Activated CD4-positive, alpha-beta T cell treated with anti-CD3 and anti-CD28 coated beads, Interleukin-2, amount 10 ng/mL, durations not matched to agents 24 days and 14 days (primary cell): ENCODE results near the gene ZNF223. TPM values are rescaled to one million over a fixed set of nuclear protein-coding genes. Genes with fewer than 3 reads are reported as not detected.

Source experiments
- DNase-seq: peaks from one replicate; pipeline ENCODE4 v3.0.0; 2022
- H3K27ac Mint-ChIP-seq: one replicate; pipeline ENCODE4 v1.8.0; 2022; ENCODE audit warnings: mild to moderate bottlenecking, mixed read lengths
- H3K27me3 Mint-ChIP-seq: one replicate; pipeline ENCODE4 v1.8.0; 2022; ENCODE audit warnings: mixed read lengths
- H3K36me3 Mint-ChIP-seq: one replicate; pipeline ENCODE4 v1.8.0; 2022; ENCODE audit warnings: low read depth, mild to moderate bottlenecking, mixed read lengths
- H3K4me1 Mint-ChIP-seq: one replicate; pipeline ENCODE4 v1.8.0; 2021; ENCODE audit warnings: mixed read lengths
- H3K4me3 Mint-ChIP-seq: one replicate; pipeline ENCODE4 v1.8.0; 2022; ENCODE audit warnings: mild to moderate bottlenecking, moderate library complexity, mixed read lengths
- H3K9me3 Mint-ChIP-seq: one replicate; pipeline ENCODE4 v1.8.0; 2021; ENCODE audit warnings: mixed read lengths
- intact Hi-C: fragments of 100-400 bp; cut with micrococcal nuclease; formaldehyde crosslinking; loops from one replicate; pipeline ENCODE4 v1.15.1; 2023
- total RNA-seq: library from RNA; stranded (reverse); gene quantifications from 2 replicates; pipeline ENCODE4 v1.2.3, GENCODE V29; 2022

ZNF223 gene
- total RNA-seq, 1 donor from 2014 or later: not detected

DNA sequence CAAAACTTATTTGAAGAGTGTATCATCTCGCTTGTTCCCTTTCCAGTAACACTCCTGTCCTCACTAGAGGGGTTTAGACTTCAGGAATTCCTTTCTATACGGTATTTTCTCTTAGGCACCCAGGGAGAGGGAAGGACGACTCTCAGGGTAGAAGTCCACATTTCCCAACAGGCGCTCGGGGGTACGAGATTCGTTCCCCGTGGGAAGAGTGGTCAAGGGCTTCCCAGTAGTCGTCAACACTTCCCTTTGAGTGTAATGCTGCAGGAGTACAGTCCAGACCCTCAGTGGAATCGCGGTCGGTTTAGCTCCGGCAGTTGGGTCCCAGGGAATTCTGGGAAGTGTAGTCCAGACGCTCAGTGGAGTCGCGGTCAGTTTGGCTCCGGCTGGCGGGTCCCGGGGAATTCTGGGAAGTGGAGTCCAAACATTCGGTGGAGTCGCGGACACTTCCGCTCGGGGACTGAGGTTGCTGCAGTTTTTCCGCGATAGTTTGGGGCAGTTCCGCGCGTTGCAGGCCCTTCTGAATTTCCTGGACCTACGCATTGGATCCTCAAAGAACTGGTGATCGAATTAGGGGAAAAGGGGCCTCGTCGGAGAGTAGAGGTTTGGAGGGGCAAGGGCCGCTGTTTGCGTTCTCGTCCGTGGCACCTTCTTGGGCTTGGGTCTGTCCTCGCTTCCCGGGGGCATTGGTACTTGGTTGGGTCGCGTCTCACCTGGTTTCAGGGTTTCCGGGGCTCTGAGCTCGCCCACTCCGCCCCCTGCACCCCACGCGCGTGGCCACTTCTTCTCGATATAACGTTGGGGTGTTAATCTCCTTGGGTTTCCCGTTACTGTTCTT is 42.3 kb downstream of the ZNF223 start, which contains the start of gene ZNF224:
TSS of gene ZNF224 (plus strand) at position 431 of the 835 bp plus-strand sequence. CDS start 3,513 bp downstream, outside the sequence.
- Mint-ChIP-seq H3K9me3 (peaks cover 16% of the 10 kb centered on the region), H3K36me3 (peaks cover 29% of the 10 kb centered on the region), H3K27ac (peak within 1 kb of the TSS; percentile 91), H3K4me1 (peaks cover 14% of the 10 kb centered on the region), H3K4me3 (peak within 1 kb of the TSS; percentile 98), H3K27me3 (no peaks in the 10 kb centered on the region)
- intact Hi-C loops: loop anchor here (1.0 to 5.0 kb wide), 9 partner anchors 19 to 267 kb away; partner anchors contain the start of genes ZNF155, ZNF225, ZNF226 and ZNF227
- DNase-seq: peak; percentile 94

- no peaks in the 10 kb centered on the region for H3K27me3 Mint-ChIP-seq
- H3K4me3 Mint-ChIP-seq: no peak overlapping the region
- peaks cover 60% of the 10 kb centered on the region for H3K36me3 Mint-ChIP-seq
- intact Hi-C loops: no loop called here
- H3K4me1 Mint-ChIP-seq: peaks cover 5% of the 10 kb centered on the region
- H3K9me3 Mint-ChIP-seq: peaks cover 53% of the 10 kb centered on the region
- no peak for DNase-seq
- no peak overlapping the region for H3K27ac Mint-ChIP-seq
Observed at GRCh38 chr19:44107751-44108150, 55.9 kb downstream of the ZNF223 start.

- Mint-ChIP-seq H3K9me3 (peaks cover 40% of the 10 kb centered on the region), H3K4me3 (no peak overlapping the region), H3K4me1 (peaks cover 15% of the 10 kb centered on the region), H3K27me3 (no peaks in the 10 kb centered on the region), H3K36me3 (peaks cover 45% of the 10 kb centered on the region), H3K27ac (no peak overlapping the region)
- intact Hi-C loops: no loop called here
- no peak for DNase-seq
Observed at GRCh38 chr19:44109458-44109857, 57.6 kb downstream of the ZNF223 start.

GRCh38 chr19:44111910-44112463 is 60.2 kb downstream of the ZNF223 start:
- H3K27ac Mint-ChIP-seq: no peak overlapping the region
- peak overlapping the region; percentile 55 for H3K4me3 Mint-ChIP-seq

GRCh38 chr19:44112802-44113137 is 60.9 kb downstream of the ZNF223 start:
- DNase-seq: no peak
- peak overlapping the region; percentile 99 for H3K4me3 Mint-ChIP-seq
- H3K27me3 Mint-ChIP-seq: no peaks in the 10 kb centered on the region
- H3K36me3 Mint-ChIP-seq: peaks cover 30% of the 10 kb centered on the region
- peaks cover 23% of the 10 kb centered on the region for H3K9me3 Mint-ChIP-seq
- peaks cover 17% of the 10 kb centered on the region for H3K4me1 Mint-ChIP-seq
- peak overlapping the region; percentile 91 for H3K27ac Mint-ChIP-seq
- intact Hi-C loops: loop anchor here (1.0 to 5.0 kb wide), 10 partner anchors 18 to 390 kb away; partner anchors contain the start of genes ZNF155, ZNF180, ZNF222 and ZNF224

More at GRCh38 chr19:44111910-44112463, 60.2 kb downstream of the ZNF223 start:
- DNase-seq: no peak
- peaks cover 26% of the 10 kb centered on the region for H3K9me3 Mint-ChIP-seq
- intact Hi-C loops: loop anchor here (2.0 to 5.0 kb wide), 3 partner anchors 101 to 390 kb away; partner anchors contain the start of genes ZNF180, ZNF227 and ZNF230
- H3K27me3 Mint-ChIP-seq: no peaks in the 10 kb centered on the region
- peaks cover 17% of the 10 kb centered on the region for H3K4me1 Mint-ChIP-seq
- peaks cover 33% of the 10 kb centered on the region for H3K36me3 Mint-ChIP-seq

DNA sequence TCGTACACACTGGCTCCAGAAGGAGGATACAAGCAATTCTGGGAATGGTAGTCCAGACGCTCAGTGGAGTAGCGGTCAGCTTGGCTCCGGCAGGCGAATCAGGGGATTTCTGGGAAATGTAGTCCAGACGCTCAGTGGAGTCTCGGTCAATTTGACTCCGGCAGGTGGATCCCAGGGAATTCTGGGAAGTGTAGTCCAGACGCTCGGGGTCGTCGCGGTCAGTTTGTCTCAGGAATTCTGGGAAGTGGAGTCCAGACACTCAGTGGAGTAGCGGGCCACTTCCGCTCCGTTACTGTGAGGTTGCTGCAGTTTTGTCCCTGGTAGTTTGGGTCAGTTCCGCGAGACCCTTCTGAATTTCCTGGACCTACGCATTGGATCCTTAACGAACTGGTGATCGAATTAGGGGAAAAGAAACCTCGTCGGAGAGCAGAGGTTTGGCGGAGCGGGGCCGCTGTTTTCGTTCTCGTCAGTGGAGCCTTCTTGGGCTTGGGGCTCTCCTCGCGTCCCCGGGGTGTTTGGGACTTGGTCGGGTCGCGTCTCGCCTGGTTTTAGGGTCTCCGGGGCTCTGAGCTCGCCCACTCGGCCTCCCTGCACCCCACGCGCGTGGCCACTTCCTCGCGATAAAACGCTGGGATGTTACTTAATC is 61.4 kb downstream of the ZNF223 start, which contains the start of gene ZNF225:
TSS of gene ZNF225 (plus strand) at position 262 of the 646 bp plus-strand sequence. CDS start 2,429 bp downstream, outside the sequence.
- Mint-ChIP-seq H3K36me3 (peaks cover 29% of the 10 kb centered on the region), H3K27ac (peak within 1 kb of the TSS; percentile 91), H3K4me3 (peak within 1 kb of the TSS; percentile 99), H3K4me1 (peaks cover 17% of the 10 kb centered on the region), H3K27me3 (no peaks in the 10 kb centered on the region), H3K9me3 (peaks cover 18% of the 10 kb centered on the region)
- peak; percentile 95 for DNase-seq
- intact Hi-C loops: loop anchor here (1.0 to 5.0 kb wide), 10 partner anchors 19 to 389 kb away; partner anchors contain the start of genes ZNF155, ZNF180, ZNF222 and ZNF224

- peak overlapping the region; percentile 99 for H3K4me3 Mint-ChIP-seq
- peak; percentile 68 for DNase-seq
- H3K4me1 Mint-ChIP-seq: peaks cover 17% of the 10 kb centered on the region
- intact Hi-C loops: loop anchor here (1.0 to 5.0 kb wide), 10 partner anchors 20 to 388 kb away; partner anchors contain the start of genes ZNF155, ZNF180, ZNF222 and ZNF224
- peaks cover 32% of the 10 kb centered on the region for H3K36me3 Mint-ChIP-seq
- peak overlapping the region; percentile 91 for H3K27ac Mint-ChIP-seq
- no peaks in the 10 kb centered on the region for H3K27me3 Mint-ChIP-seq
- peaks cover 17% of the 10 kb centered on the region for H3K9me3 Mint-ChIP-seq
Observed at GRCh38 chr19:44113784-44114390, 62.1 kb downstream of the ZNF223 start.

Other genes starting within 250 kb of the ZNF223 start
- gene LYPD5, start 249.6 kb upstream of the ZNF223 start, total RNA-seq: 0.26 and 0.42 TPM in 2 replicates
- 4.0 and 5.7 TPM in 2 replicates for gene ZNF283, start 224.7 kb upstream of the ZNF223 start, total RNA-seq
- 0.49 and 1.4 TPM in 2 replicates for gene ZNF404, start 168.1 kb upstream of the ZNF223 start, total RNA-seq
- 9.4 and 10.3 TPM in 2 replicates for gene ZNF45, start 116.8 kb upstream of the ZNF223 start, total RNA-seq
- gene ZNF221, start 100.8 kb upstream of the ZNF223 start, total RNA-seq: 0.58 and 0.64 TPM in 2 replicates
- gene ZNF155, start 67.8 kb upstream of the ZNF223 start, total RNA-seq: 4.6 and 6.6 TPM in 2 replicates
- 2.4 and 4.5 TPM in 2 replicates for gene ZNF230, start 49.1 kb upstream of the ZNF223 start, total RNA-seq
- gene ZNF222, start 26.7 kb upstream of the ZNF223 start, total RNA-seq: 1.1 and 1.8 TPM in 2 replicates
- 1.2 TPM in 2 replicates for gene ZNF284, start 20.1 kb downstream of the ZNF223 start, total RNA-seq
- 17.0 and 17.4 TPM in 2 replicates for gene ZNF224, start 42.3 kb downstream of the ZNF223 start, total RNA-seq
- gene ZNF225, start 61.4 kb downstream of the ZNF223 start, total RNA-seq: 2.7 and 3.2 TPM in 2 replicates
- 10.9 and 12.9 TPM in 2 replicates for gene ZNF234, start 89.5 kb downstream of the ZNF223 start, total RNA-seq
- gene ZNF226, start 113.1 kb downstream of the ZNF223 start, total RNA-seq: 10.4 and 12.3 TPM in 2 replicates
- 17.8 and 18.8 TPM in 2 replicates for gene ZNF227, start 160.5 kb downstream of the ZNF223 start, total RNA-seq
- gene ZNF233, start 207.8 kb downstream of the ZNF223 start, total RNA-seq: 0.12 TPM in 1 of 2 replicates, not detected in the other